AG09309 (cell line): ENCODE data around the gene RIPOR2.

Experiments used
- DNase-seq: peaks from one replicate; pipeline ENCODE4 v3.0.0-alpha.2; 2010; ENCODE audit warnings: low read depth
- H3K4me3 ChIP-seq: 2 replicates; pipeline ENCODE4 v1.5.1; 2011; ENCODE audit warnings: mild to moderate bottlenecking, low read depth, low read length, moderate library complexity; ENCODE audit not compliant: control insufficient read depth
- TF ChIP-seq, protein P1 (sequence below): IDR thresholded peaks from 2 replicates; pipeline ENCODE4 v1.5.1; 2011; ENCODE audit warnings: mild to moderate bottlenecking, low read depth, low read length, inconsistent platforms; ENCODE audit not compliant: insufficient read depth, control insufficient read depth; ENCODE audit errors: missing control alignments

The RIPOR2 gene

DNA sequence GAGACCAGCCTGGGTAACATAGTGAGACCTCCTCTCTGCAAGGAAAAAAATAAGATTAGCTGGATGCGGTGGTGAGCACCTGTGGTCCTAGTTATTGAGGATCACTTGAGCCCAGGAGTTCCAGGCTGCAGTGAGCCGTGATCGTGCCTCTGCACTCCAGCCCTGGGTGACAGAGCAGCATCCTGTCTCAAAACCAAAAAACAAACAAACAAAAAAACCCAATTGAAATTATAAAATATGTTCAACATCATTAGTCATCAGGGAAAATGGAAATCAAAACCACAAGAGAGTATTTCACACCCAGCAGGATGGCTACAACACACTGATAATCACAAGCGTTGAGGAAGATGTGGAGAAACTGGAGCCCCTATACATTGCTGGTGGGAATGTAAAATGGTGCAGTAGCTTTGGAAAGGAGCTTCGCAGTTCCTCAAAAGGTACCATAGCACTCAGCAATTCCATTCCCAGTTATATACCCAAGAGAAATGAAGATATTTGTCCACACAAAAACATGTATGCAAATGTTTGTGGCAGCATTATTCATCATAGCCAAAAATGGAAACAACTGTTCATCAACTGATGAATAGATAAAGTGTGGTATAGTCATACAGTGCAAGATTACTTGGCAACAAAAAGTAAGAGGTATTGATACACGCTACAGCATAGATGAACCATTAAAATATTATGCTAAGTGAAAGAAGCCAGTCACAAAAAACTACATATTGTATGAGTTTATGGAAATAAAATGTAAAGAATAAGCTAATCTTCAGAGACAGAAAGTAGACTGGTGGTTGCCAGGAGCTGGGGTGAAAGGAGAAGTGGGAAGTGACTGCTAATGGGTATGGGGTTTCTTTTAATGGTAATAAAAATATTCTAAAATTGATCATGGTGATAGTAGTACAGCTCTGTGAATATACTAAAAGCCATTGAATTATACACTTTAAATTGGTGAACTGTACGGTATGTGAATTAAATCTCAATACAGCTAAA lies 38.7 kb upstream of the RIPOR2 start:
- H3K4me3 ChIP-seq, result no peak overlapping the region
- no peak for DNase-seq
- TF ChIP-seq, protein P1, sequence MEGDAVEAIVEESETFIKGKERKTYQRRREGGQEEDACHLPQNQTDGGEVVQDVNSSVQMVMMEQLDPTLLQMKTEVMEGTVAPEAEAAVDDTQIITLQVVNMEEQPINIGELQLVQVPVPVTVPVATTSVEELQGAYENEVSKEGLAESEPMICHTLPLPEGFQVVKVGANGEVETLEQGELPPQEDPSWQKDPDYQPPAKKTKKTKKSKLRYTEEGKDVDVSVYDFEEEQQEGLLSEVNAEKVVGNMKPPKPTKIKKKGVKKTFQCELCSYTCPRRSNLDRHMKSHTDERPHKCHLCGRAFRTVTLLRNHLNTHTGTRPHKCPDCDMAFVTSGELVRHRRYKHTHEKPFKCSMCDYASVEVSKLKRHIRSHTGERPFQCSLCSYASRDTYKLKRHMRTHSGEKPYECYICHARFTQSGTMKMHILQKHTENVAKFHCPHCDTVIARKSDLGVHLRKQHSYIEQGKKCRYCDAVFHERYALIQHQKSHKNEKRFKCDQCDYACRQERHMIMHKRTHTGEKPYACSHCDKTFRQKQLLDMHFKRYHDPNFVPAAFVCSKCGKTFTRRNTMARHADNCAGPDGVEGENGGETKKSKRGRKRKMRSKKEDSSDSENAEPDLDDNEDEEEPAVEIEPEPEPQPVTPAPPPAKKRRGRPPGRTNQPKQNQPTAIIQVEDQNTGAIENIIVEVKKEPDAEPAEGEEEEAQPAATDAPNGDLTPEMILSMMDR, result no peak

DNA sequence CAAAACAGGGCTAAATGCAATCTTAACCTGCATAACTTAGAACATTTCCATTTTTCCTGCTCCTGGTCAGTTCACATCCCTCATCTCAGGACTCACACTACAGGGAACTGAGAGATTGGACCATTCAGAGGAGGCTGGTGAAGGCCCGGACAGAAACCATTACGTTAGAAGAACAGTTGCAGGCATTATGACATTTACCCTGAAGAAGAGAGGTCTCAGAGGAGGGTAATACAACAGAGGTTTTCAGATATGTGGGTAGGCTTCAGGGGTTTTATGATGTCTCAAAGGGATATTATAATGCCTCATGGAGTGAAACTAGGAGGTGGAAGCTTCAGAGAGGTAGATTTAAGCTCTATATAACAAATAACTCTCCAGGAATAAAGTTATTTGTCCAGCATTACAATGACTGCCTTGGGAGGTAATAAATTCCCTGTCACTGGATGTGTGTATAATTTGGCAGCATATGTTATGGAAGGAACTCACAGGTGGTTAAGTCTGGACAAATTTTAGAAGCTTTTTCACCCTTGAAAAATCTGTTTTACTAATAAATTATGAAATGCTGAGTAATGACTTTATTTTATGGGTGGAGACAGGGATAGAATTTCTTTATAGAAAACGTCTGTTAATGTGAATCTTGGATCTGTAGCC lies 36.7 kb upstream of the RIPOR2 start:
- no peak overlapping the region for H3K4me3 ChIP-seq
- DNase-seq, result no peak
- TF ChIP-seq, protein P1, result no peak

DNA sequence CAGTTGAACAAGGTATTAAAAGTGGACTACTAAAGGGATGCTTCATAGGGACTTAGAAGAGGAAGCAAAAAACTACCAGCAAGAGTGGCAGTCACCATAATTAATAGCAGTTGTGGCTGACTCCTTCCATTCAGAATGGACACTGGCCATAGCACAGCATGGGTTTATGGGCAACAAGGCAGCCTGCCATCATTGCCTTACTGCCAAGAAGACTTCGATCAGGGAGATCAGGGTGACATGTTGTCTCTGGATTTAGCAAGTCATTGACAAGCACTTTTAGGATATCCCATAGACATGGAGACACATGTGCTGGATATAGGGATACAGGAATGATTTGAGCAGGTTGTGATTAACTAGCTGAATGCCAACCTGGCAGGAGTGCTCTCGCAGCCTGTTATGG lies 35.3 kb upstream of the RIPOR2 start:
- H3K4me3 ChIP-seq, result no peak overlapping the region
- DNase-seq, result no peak
- TF ChIP-seq, protein P1, result no peak

DNA sequence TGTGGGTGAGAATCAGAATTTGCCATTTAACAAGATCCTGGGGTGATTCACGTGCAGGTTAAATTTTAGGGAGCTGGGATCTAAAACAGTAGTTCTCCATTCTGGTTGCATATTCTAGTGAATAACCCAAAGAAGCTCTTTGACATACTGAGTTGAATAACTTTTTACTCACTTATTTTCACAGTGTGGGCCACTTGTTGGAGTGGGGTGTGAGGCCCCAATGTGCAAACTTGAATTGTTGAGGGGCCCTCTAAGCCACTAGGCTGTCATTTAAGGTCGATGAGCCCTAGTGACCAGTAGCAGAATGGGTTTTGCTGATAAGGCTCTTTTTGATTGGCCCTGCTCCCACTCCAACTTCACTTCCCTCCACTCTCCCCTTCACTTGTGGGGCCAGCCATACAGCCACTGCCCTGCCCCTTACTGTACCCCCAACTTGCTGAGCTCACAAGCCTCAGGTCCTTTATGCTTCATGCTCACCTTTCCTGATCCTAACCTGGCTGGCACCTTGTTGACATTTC lies 33.6 kb upstream of the RIPOR2 start:
- TF ChIP-seq, protein P1, result no peak
- DNase-seq, result no peak
- no peak overlapping the region for H3K4me3 ChIP-seq

DNA sequence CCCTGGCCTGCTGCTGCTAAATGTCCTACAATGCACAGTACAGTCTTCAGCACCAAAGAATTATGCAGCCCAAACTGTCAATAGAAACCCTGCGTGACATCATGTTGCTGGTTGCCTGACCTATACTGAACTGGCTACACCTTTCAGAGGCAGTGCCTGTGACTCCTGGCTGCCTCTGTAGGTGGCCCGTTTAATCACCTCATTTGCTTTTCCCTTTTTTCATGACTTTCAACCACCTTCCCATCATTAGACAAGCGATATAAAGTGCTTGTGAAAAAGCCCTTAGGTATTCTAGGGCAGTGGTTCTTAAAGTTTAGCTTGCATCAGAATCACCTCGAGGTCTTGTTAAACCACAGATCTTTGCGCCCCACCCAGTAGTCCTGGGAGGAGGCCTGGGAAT lies 33.0 kb upstream of the RIPOR2 start:
- DNase-seq, result no peak
- TF ChIP-seq, protein P1, result no peak
- no peak overlapping the region for H3K4me3 ChIP-seq

DNA sequence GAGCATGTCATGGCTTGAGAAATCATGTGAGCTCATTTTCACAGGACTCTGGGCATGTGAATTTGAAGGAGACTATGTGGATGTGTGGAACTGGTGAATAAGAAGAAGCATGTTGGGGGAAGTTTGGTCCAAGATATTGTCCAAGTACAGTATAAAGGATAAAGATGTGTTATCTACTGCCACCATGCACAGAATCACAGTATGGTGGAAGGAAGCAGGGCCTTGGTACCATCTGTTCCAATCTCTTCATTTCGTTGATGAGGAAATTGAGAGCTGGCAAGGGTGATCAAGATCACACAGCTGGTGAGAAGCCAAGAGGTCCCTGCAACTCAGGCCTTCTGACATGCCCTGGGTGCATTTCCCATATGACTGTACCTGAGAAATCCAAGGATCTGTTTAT lies 31.5 kb upstream of the RIPOR2 start:
- DNase-seq, result no peak
- TF ChIP-seq, protein P1, result no peak
- H3K4me3 ChIP-seq, result no peak overlapping the region
